Mucosa of descending colon (tissue), 3 donors: ENCODE data around the gene CSGALNACT2. TPM values are rescaled to one million over a fixed set of nuclear protein-coding genes. Genes with fewer than 3 reads are reported as not detected.

ENCODE experiments used
- ATAC-seq: fragments of 200-7000 bp; cut with Tn5 transposase; one replicate; pipeline ENCODE4 v1.9.1; 2020; ENCODE audit warnings: mild to moderate bottlenecking, moderate library complexity
- DNase-seq, 3 donors: peaks; one replicate each; pipeline ENCODE4 v3.0.0-alpha.2; 2020
- H3K36me3 ChIP-seq: fragments of 200-600 bp; one replicate; pipeline ENCODE4 v1.8.0; 2021; ENCODE audit warnings: low read depth, mild to moderate bottlenecking
- H3K4me1 ChIP-seq: fragments of 200-600 bp; one replicate; pipeline ENCODE4 v1.8.0; 2021; ENCODE audit warnings: low read depth, mild to moderate bottlenecking
- H3K4me3 ChIP-seq: fragments of 200-600 bp; one replicate; pipeline ENCODE4 v1.8.0; 2021; ENCODE audit warnings: mild to moderate bottlenecking
- H3K9me3 ChIP-seq: fragments of 200-600 bp; one replicate; pipeline ENCODE4 v1.8.0; 2021; ENCODE audit warnings: mild to moderate bottlenecking
- intact Hi-C, 2 donors: fragments of 100-400 bp; cut with DNase I in 1 of 2; cut with micrococcal nuclease in 1 of 2; formaldehyde crosslinking; loops; one replicate each; pipeline versions ENCODE4 v1.11.0 to v1.11.1; 2022; cut with DNase I, micrococcal nuclease
- total RNA-seq, 3 donors: library from RNA; stranded (reverse); fragmentation: NEBNext Ultra II Directional in 2 of 3; extraction: Animal tissue kit (Norgen Biotek cat#: 25700) in 2 of 3; gene quantifications; one replicate each; pipeline versions ENCODE4 v1.2.1 to v1.2.4, GENCODE V29; 2021 to 2023
- TF ChIP-seq, protein P1 (sequence below): fragments of 200-600 bp; IDR thresholded peaks from one replicate; pipeline ENCODE4 v1.8.0; 2022; ENCODE audit warnings: antibody characterized with exemption, mild to moderate bottlenecking
- donor health status: DM: no; HTN: no; CAD: no; lungs with moderate emphysema.
- donor health status: DM: no; HTN: no; CAD: no.
- donor health status: DM: no; HTN: yes; CAD: no.

The CSGALNACT2 gene
- total RNA-seq, 3 donors from 2014 or later: 3.9 to 20.1 (median 7.4) TPM

DNA sequence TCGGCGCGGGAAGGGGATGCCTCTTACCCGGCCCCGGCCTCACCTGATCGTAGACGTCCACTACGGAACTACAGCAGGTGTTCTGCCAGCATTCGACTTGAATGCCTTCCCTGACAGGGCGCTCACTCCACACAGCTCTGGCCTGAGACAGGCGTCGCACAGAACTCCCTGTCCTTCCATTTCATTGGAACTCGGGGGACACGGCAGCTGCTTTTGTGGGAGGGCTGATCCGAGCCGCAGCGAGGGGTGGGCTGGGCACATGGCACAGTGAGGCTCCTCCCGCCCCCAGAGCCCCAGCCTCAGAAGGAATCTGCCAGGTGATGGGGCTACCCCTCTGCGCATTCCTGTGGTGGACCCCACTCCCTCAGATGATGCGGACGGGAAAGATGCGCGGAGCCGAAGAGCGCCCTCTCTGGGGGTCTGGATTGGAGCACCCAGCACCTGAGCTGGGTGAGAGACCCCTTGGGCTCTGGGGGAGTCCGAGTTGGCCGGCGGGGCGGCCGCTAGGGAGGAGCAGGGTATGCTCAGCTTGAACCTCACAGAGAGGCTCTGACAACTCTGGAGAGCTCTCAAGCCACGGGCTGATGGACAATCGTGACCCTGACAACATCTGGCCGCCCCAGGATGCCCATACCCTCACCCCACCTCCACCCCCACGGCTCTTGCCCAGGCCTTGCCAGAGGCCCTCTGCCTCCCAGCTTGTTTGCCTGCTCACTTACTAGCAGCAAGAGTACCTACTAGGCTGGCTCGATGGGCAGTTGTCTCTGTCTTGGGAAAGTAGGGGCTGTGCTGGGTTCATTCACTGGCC, 92.1 kb downstream of the CSGALNACT2 start:
- no peaks in the 10 kb centered on the region for H3K9me3 ChIP-seq
- DNase-seq: peak in 2 of 3 donors; percentile 22 to 43
- H3K36me3 ChIP-seq: no peaks in the 10 kb centered on the region
- TF ChIP-seq, protein P1, sequence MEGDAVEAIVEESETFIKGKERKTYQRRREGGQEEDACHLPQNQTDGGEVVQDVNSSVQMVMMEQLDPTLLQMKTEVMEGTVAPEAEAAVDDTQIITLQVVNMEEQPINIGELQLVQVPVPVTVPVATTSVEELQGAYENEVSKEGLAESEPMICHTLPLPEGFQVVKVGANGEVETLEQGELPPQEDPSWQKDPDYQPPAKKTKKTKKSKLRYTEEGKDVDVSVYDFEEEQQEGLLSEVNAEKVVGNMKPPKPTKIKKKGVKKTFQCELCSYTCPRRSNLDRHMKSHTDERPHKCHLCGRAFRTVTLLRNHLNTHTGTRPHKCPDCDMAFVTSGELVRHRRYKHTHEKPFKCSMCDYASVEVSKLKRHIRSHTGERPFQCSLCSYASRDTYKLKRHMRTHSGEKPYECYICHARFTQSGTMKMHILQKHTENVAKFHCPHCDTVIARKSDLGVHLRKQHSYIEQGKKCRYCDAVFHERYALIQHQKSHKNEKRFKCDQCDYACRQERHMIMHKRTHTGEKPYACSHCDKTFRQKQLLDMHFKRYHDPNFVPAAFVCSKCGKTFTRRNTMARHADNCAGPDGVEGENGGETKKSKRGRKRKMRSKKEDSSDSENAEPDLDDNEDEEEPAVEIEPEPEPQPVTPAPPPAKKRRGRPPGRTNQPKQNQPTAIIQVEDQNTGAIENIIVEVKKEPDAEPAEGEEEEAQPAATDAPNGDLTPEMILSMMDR: no peak
- H3K4me1 ChIP-seq: peaks cover 6% of the 10 kb centered on the region
- intact Hi-C loops: no loop called here
- no peak for ATAC-seq
- H3K4me3 ChIP-seq: no peak overlapping the region

DNA sequence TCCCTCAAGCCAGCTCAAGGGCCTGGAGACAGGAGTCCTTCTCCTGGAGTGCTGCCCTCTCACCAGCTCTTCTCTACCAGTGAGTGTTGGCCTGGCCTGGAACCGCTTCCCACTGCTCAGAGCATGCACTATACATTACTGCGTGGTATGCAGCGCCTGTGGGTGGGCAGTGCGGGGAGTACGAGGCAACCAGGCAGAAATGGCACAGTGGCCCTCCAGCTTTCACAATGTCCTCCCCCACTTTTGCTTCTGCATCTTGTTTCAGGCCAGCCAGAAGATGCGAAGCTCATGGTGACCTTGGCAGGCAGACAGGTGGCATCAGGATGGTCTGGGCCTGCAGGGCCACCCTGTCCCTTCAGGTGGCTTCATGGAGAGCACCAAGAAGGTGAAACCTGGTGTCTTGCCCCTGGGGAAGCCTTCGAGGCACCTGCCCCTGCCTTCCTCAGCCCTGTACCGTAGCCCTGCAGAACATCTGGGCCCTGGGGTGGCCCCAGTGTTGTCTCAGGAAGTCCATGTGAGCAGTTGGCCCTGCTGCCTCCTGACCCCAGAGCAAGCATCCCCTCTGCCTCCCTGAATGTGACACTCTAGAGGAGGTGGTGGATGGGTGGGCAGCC, 92.8 kb downstream of the CSGALNACT2 start:
- no peak overlapping the region for H3K4me3 ChIP-seq
- peaks cover 6% of the 10 kb centered on the region for H3K4me1 ChIP-seq
- DNase-seq (peak in 1 of 3 donors; percentile 43), ATAC-seq (no peak)
- H3K36me3 ChIP-seq: no peaks in the 10 kb centered on the region
- intact Hi-C loops: no loop called here
- TF ChIP-seq, protein P1: no peak
- no peaks in the 10 kb centered on the region for H3K9me3 ChIP-seq

DNA sequence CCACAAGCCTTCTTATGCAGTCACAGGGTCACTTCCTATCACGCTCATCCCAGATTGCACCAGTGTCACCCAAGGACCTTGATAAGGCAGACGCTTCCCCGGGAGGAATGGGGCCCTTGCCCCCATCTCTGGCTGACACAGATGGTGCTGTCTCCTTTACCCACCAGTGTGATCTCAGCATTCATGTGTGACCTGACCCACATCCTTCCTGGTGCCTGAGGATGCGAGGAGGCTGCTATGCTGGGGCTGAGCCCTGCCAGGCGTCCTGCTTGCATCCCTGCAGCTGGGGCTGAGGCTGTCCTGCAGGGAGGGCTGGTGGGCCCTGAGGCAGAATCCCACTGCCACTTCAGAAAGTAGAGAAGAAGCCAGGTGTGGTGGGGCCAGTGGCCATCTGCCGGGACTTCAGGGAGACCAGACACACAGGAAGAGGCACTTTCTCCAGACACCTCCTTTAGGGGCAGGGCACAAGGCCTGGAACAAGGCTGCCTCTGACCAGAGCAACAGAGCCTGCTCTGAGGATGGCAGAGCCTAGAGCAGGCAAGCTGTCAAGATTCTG, 93.4 kb downstream of the CSGALNACT2 start:
- ATAC-seq: peak; percentile 52
- DNase-seq: peak in 2 of 3 donors; percentile 26 to 55
- TF ChIP-seq, protein P1: no peak
- intact Hi-C loops: no loop called here
- Histone ChIP-seq H3K4me3 (no peak overlapping the region), H3K36me3 (no peaks in the 10 kb centered on the region), H3K4me1 (peaks cover 6% of the 10 kb centered on the region), H3K9me3 (no peaks in the 10 kb centered on the region)

DNA sequence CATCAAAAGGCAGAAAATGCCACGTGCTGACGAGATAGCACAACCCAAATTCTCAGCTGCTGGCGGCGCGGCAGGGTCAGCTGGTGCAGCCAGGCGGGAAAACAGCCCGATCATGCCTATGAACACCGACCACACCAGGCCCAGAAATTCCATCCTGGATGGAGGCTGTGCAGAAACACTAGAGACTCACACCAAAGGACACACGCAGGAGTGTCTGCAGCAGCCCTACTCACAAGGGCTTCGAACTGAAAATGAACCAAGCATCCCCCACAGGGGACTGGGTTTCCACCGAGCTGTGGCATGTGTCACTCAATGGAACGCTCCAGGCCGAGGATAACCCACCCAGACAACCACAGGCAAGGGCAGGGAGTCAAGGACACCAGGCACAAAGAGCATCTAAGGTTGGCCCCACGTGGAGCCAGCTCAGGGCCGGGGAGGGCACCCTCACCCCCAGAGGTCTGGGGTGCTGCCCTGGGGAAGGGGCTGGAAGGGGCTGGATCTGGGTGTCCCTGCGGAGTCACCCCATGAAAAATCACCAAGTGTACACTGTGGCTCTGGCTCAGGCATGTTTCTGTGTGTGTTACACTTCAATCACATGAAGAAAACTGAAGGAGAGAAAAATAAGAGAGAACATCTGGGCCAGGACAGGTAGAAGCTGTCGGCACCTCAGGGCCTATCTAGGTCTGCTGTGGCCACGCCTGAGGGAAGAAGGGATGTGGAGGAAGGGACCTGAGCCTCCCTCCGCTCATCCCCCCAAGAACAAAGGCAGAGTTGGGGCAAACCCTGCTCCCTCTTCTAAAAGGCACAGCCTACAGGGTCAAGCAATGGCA, 95.6 kb downstream of the CSGALNACT2 start:
- peaks cover 4% of the 10 kb centered on the region for H3K4me1 ChIP-seq
- no peaks in the 10 kb centered on the region for H3K9me3 ChIP-seq
- DNase-seq (peak in 2 of 3 donors; percentile 12 to 31), ATAC-seq (no peak)
- intact Hi-C loops: no loop called here
- no peak overlapping the region for H3K4me3 ChIP-seq
- H3K36me3 ChIP-seq: no peaks in the 10 kb centered on the region
- TF ChIP-seq, protein P1: no peak

DNA sequence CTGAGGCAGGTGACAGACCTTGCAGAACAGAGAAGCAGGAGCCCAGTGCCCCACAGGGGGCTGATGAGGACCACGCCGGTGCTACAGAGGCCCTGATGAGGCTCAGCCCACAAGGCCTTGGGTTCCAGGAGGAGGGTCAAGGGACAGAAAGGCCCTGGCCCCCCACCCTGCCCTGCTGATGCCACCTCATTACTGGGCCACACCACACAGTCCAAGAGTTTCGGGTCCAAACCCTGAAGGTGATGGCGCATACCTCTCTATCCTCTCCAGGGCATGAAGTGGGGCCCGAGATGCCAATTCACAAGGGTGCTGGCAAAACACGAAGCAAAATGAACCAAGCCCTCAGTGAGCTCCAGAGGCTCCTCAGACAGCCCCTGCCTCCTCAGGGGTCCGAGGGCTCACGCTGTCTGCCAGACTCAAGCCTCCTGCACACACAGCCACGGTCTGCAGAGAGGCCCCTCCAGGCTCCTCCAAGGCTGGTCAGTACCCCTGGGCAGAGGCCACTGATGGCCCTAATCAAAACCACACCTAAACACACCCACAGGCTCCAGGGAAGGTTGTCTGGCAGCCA, 96.3 kb downstream of the CSGALNACT2 start:
- no peaks in the 10 kb centered on the region for H3K4me1 ChIP-seq
- TF ChIP-seq, protein P1: no peak
- intact Hi-C loops: no loop called here
- no peaks in the 10 kb centered on the region for H3K36me3 ChIP-seq
- DNase-seq (peak in 2 of 3 donors; percentile 3 to 25), ATAC-seq (no peak)
- H3K9me3 ChIP-seq: no peaks in the 10 kb centered on the region
- no peak overlapping the region for H3K4me3 ChIP-seq
